ENCODE data around the gene GLS. TPM values are rescaled to one million over a fixed set of nuclear protein-coding genes. Genes with fewer than 3 reads are reported as not detected.
"Not testable (repeated sequence)": the region's sequence is repeated elsewhere in the genome, so short reads cannot be mapped to it uniquely, and the experiment has no call there.

GLS gene
- total and polyA plus RNA-seq, 9 donors = 49.2 to 93.2 (median 61.4) TPM

DNA sequence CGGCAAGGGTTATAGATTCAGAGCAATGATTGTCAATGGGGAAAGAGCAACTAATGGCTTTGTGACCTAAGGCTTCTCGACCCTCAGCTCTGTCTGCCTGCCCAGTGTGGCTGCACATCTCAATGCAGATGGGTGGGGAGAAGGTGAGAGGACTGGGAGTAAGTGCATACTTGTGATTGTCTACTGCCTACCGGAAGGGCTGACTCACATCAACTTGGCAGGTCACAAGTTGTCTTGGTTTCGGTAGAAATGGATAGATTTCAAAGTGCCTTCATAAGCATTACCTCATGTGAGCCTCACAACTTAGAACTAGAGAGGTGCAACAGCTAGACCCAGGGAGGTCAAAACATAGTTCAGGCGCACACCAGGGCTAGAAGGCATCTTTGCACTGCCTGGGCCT is 104.0 kb downstream of the GLS start:
- WGBS (ENCODE audit: insufficient coverage) = 92% methylated on average over 3 of the region's 5 CpGs
- H3K27ac ChIP-seq (ENCODE audit: low read length) = no peak overlapping the region
- peaks cover 89% of the 10 kb centered on the region for H3K36me3 ChIP-seq (ENCODE audit: control insufficient read depth, insufficient read depth, low read length)

DNA sequence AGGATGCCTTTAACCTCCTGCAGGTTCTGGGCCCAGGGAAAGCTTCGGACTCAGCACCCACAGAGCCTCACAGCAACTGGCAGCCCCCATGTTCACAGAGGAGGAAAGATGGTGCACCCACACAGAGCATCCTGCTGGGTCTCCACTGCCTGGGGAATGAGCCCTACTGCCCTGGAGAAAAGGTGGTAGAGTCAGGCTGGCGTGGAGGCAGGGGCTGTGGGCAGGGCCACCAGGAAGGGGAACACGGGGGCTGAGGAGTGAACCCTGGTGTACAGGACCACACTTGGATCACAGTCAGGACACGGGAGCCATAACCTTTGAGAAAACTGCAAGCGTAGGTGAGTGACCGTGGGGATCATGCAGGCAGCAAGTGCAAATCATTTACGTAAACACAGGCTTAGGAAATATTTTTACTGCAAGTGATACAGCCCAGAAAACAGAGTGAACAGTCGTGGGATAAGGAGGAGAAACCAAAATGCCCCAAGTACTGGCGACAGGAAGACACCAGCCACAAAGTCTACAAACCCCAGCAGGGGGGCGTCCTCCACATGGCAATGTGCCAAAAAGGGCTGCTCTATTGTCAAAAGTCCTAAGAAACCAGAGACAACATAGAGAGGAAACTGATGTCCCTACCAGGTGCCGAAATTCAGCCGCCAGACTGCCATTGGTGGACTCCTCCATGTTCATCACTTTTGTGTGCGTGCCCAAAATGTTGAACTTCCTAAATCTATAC is 105.8 kb downstream of the GLS start:
- DNase-seq = no peak
- Histone ChIP-seq H3K4me3 (ENCODE audit: low read length) (no peak overlapping the region), H3K9me3 (replicated peaks; ENCODE audit: control insufficient read depth, low read depth, low read length) (no peaks in the 10 kb centered on the region), H3K27me3 (ENCODE audit: control insufficient read depth, insufficient read depth, low read length) (no peaks in the 10 kb centered on the region), H3K4me1 (ENCODE audit: control insufficient read depth, insufficient read depth, low read length) (peaks cover 3% of the 10 kb centered on the region), H3K27ac (ENCODE audit: low read length) (no peak overlapping the region), H3K36me3 (ENCODE audit: control insufficient read depth, insufficient read depth, low read length) (peaks cover 87% of the 10 kb centered on the region)
- WGBS (ENCODE audit: insufficient coverage) = 89% methylated on average over 9 of the region's 13 CpGs

More for the DNA sequence above, 104.0 kb downstream of the GLS start:
- H3K9me3 ChIP-seq (replicated peaks; ENCODE audit: control insufficient read depth, low read depth, low read length) = no peaks in the 10 kb centered on the region
- H3K27me3 ChIP-seq (ENCODE audit: control insufficient read depth, insufficient read depth, low read length) = no peaks in the 10 kb centered on the region
- H3K4me1 ChIP-seq (ENCODE audit: control insufficient read depth, insufficient read depth, low read length) = peaks cover 6% of the 10 kb centered on the region
- no peak overlapping the region for H3K4me3 ChIP-seq (ENCODE audit: low read length)
- no peak for DNase-seq

DNA sequence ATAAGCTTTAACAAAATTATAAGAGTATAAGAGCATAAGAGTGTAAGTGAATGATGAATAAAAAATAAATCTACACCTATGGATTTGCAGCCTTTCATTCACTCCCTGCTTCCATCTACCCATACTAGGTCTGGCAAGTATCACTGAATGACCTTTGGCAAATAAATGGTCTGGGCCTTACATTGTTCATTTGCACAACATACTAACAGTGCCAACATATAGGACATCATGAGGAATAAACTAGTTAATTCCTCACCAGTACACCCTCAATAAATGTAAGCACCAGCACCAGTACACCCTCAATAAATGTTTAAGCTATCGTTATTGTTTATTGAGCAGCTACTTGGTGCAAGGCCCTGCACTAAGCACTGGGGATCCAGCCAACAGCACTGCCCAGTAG is 106.5 kb downstream of the GLS start:
- Histone ChIP-seq H3K27me3 (ENCODE audit: control insufficient read depth, insufficient read depth, low read length) (no peaks in the 10 kb centered on the region), H3K9me3 (replicated peaks; ENCODE audit: control insufficient read depth, low read depth, low read length) (no peaks in the 10 kb centered on the region), H3K4me1 (ENCODE audit: control insufficient read depth, insufficient read depth, low read length) (peaks cover 3% of the 10 kb centered on the region), H3K36me3 (ENCODE audit: control insufficient read depth, insufficient read depth, low read length) (peaks cover 85% of the 10 kb centered on the region), H3K4me3 (ENCODE audit: low read length) (no peak overlapping the region), H3K27ac (ENCODE audit: low read length) (no peak overlapping the region)
- no peak for DNase-seq
- 100% methylated on average over 1 of the region's 1 CpG for WGBS (ENCODE audit: insufficient coverage)

DNA sequence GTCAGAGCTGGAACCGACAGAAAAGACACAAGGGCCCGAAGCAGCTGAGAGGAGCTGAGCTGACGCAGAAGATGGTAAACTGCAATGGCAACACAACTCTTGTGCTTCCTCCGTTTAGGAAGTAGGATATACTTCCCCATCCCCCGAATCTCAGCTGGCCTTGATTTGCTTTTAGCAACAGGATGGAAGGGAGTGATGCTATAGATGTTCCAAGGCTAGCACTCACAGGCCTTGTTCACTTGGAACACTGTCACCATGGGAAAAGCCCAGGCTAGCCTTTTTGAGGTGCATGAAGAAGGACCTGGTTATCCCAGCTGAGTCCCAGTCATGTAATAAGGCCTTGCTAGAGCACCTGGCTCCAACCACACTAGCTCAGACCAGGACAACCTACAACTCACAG is 107.3 kb downstream of the GLS start:
- Histone ChIP-seq H3K9me3 (replicated peaks; ENCODE audit: control insufficient read depth, low read depth, low read length) (no peaks in the 10 kb centered on the region), H3K4me1 (ENCODE audit: control insufficient read depth, insufficient read depth, low read length) (peaks cover 3% of the 10 kb centered on the region), H3K27me3 (ENCODE audit: control insufficient read depth, insufficient read depth, low read length) (no peaks in the 10 kb centered on the region), H3K4me3 (ENCODE audit: low read length) (no peak overlapping the region), H3K27ac (ENCODE audit: low read length) (no peak overlapping the region), H3K36me3 (ENCODE audit: control insufficient read depth, insufficient read depth, low read length) (peaks cover 83% of the 10 kb centered on the region)
- DNase-seq = no peak
- WGBS (ENCODE audit: insufficient coverage) = 100% methylated on average over 3 of the region's 5 CpGs

DNA sequence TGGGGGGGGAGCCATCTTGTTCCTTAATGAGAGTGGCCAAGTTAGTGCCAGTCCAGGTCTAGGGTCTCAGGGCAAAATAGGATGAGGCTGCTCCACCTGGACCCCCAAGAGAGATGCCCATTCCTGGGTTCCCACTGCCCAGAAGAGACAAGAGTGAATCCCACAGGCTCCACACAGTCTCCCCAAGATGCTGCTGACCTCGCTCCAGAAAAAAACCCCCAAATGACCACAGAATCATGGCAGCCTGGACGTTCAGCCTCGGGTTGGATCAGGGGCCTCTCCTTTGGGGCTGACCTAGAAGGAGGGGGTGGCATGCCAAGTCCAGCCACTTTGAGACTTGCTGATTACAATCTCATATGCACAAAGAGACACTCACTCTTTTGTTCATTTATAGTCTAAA is 108.3 kb downstream of the GLS start:
- peaks cover 3% of the 10 kb centered on the region for H3K4me1 ChIP-seq (ENCODE audit: control insufficient read depth, insufficient read depth, low read length)
- no peak overlapping the region for H3K4me3 ChIP-seq (ENCODE audit: low read length)
- H3K27ac ChIP-seq (ENCODE audit: low read length) = no peak overlapping the region
- no peaks in the 10 kb centered on the region for H3K9me3 ChIP-seq (replicated peaks; ENCODE audit: control insufficient read depth, low read depth, low read length)
- H3K27me3 ChIP-seq (ENCODE audit: control insufficient read depth, insufficient read depth, low read length) = no peaks in the 10 kb centered on the region
- DNase-seq = no peak
- WGBS (ENCODE audit: insufficient coverage) = 100% methylated on average over 2 of the region's 3 CpGs
- H3K36me3 ChIP-seq (ENCODE audit: control insufficient read depth, insufficient read depth, low read length) = peaks cover 86% of the 10 kb centered on the region

DNA sequence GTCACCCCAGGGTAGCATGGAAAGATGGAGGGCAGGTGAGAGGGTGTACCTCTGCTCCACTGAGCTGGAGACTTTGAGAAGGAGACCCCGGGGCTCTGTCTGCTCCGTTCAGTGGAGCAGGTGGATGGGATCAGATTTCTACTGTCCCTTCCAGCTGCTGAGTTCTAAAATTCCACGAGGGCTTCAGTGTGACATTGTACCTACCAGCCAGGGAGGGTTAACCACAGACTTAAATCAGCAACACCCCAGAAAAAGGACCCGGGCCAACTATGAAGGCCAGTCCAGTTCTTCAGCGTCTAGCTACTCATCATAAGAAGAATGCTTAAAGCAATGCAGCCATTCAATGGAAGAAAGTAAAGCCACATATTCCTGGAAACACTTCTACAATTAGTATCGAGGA is 109.5 kb downstream of the GLS start:
- no peak overlapping the region for H3K27ac ChIP-seq (ENCODE audit: low read length)
- H3K4me3 ChIP-seq (ENCODE audit: low read length) = no peak overlapping the region
- peaks cover 3% of the 10 kb centered on the region for H3K4me1 ChIP-seq (ENCODE audit: control insufficient read depth, insufficient read depth, low read length)
- H3K27me3 ChIP-seq (ENCODE audit: control insufficient read depth, insufficient read depth, low read length) = no peaks in the 10 kb centered on the region
- H3K9me3 ChIP-seq (replicated peaks; ENCODE audit: control insufficient read depth, low read depth, low read length) = no peaks in the 10 kb centered on the region
- no peak for DNase-seq
- 60% methylated on average over 2 of the region's 6 CpGs for WGBS (ENCODE audit: insufficient coverage)
- peaks cover 85% of the 10 kb centered on the region for H3K36me3 ChIP-seq (ENCODE audit: control insufficient read depth, insufficient read depth, low read length)

DNA sequence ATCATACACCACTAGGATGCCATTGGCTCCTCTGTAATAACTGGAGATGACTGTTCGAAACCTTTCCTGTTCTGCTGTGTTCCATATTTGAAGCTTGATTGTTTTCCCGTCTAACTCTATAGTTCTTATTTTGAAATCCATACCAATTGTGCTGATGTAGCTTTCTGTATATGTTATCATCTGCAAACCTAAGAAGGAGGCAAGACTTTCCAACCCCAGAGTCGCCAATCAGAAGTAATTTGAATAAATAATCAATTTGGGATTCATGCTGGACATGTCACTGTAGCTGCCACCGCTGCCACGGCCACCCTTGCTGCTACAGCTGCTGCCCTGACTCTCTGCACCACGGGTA is 112.6 kb downstream of the GLS start:
- peaks cover 85% of the 10 kb centered on the region for H3K36me3 ChIP-seq (ENCODE audit: control insufficient read depth, insufficient read depth, low read length)
- no peaks in the 10 kb centered on the region for H3K9me3 ChIP-seq (replicated peaks; ENCODE audit: control insufficient read depth, low read depth, low read length)
- no peak for DNase-seq
- H3K4me3 ChIP-seq (ENCODE audit: low read length) = no peak overlapping the region
- no peak overlapping the region for H3K27ac ChIP-seq (ENCODE audit: low read length)
- H3K27me3 ChIP-seq (ENCODE audit: control insufficient read depth, insufficient read depth, low read length) = no peaks in the 10 kb centered on the region
- peaks cover 3% of the 10 kb centered on the region for H3K4me1 ChIP-seq (ENCODE audit: control insufficient read depth, insufficient read depth, low read length)
- WGBS (ENCODE audit: insufficient coverage) = 100% methylated on average over 3 of the region's 6 CpGs

DNA sequence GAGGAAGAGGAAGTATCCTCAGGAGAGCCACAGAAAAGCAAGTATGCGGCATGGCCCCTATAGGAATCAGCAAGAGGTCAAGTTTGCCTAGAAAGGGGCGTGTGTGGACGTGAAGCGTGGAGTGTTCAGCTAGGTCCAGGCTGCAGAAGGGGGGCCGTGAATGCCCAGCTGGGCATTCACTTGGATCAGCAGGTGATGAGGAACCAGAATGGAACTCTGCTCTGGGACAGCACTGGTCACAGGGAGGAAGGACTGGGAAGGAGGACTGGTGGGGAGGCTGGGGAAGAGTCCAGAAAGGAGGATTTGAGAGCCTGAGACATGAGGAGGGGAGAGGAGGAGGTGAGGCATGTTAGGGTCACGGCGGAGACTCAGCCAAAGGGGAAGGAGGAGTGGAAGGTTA is 113.5 kb downstream of the GLS start:
- Histone ChIP-seq H3K9me3 (replicated peaks; ENCODE audit: control insufficient read depth, low read depth, low read length) (no peaks in the 10 kb centered on the region), H3K27me3 (ENCODE audit: control insufficient read depth, insufficient read depth, low read length) (no peaks in the 10 kb centered on the region), H3K4me1 (ENCODE audit: control insufficient read depth, insufficient read depth, low read length) (peaks cover 3% of the 10 kb centered on the region), H3K4me3 (ENCODE audit: low read length) (no peak overlapping the region), H3K36me3 (ENCODE audit: control insufficient read depth, insufficient read depth, low read length) (peaks cover 81% of the 10 kb centered on the region), H3K27ac (ENCODE audit: low read length) (no peak overlapping the region)
- WGBS (ENCODE audit: insufficient coverage) = 97% methylated on average over 7 of the region's 7 CpGs
- DNase-seq = no peak

DNA sequence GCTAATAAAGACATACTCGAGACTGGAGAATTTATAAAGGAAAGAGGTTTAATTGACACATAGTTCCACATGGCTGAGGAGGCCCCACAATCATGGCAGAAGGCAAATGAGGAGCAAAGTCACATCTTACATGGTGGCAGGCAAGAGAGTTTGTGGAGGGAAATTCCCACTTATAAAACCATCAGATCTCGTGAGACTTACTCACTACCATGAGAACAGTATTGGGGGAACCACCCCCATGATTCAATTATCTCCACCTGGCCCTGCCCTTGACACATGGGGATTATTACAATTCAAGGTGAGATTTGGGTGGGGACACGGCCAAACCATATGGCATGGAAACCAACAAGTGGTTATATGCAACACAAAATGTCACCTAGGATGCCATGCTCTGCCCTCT is 114.7 kb downstream of the GLS start:
- H3K4me3 ChIP-seq (ENCODE audit: low read length); H3K4me1 ChIP-seq (ENCODE audit: control insufficient read depth, insufficient read depth, low read length); H3K27ac ChIP-seq (ENCODE audit: low read length); H3K9me3 ChIP-seq (replicated peaks; ENCODE audit: control insufficient read depth, low read depth, low read length); DNase-seq; H3K27me3 ChIP-seq (ENCODE audit: control insufficient read depth, insufficient read depth, low read length): not testable (repeated sequence)
- WGBS (ENCODE audit: insufficient coverage) = no CpG with 5 or more reads among the region's 3 CpGs
- peaks cover 83% of the 10 kb centered on the region for H3K36me3 ChIP-seq (ENCODE audit: control insufficient read depth, insufficient read depth, low read length)

DNA sequence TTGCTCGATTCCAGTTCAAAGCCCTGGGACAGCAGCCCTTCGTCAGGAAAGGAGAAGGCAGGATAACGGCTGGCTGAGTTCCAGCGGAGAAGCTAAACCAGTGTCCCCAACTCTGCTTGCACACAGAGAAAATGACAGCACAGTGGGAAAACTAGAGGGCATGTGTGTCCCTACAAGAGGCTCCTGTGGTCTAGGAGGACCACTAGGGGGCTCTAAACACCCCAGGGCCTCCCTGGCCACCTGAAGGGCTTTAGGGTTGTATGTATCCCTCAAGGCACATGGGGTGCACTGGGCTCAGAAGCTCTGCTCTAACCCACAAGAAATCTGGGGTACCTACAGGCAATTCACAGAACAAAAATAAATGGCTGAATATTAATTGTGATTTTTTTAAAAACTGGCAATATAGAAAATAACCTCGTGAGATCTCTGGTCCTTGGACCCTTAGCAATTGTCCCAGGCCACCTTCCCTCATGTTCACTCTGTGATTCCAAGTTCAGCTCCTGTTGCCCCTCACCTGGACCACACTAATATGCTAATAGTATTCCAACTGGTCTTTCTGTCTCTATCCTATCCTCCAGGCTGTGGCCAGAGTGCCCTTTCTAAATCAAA is 115.8 kb downstream of the GLS start:
- H3K9me3 ChIP-seq (replicated peaks; ENCODE audit: control insufficient read depth, low read depth, low read length) = no peaks in the 10 kb centered on the region
- no peak for DNase-seq
- WGBS (ENCODE audit: insufficient coverage) = 74% methylated on average over 3 of the region's 5 CpGs

More for the DNA sequence above, 115.8 kb downstream of the GLS start:
- Histone ChIP-seq H3K4me1 (ENCODE audit: control insufficient read depth, insufficient read depth, low read length) (no peaks in the 10 kb centered on the region), H3K27me3 (ENCODE audit: control insufficient read depth, insufficient read depth, low read length) (no peaks in the 10 kb centered on the region), H3K27ac (ENCODE audit: low read length) (no peak overlapping the region), H3K4me3 (ENCODE audit: low read length) (no peak overlapping the region), H3K36me3 (ENCODE audit: control insufficient read depth, insufficient read depth, low read length) (peaks cover 85% of the 10 kb centered on the region)
